GDM1 (cell line): ENCODE data around the gene HADHB.

Source experiments
- DNase-seq: peaks from one replicate; lab custom pipeline; 2025; lab: John Stamatoyannopoulos, UW

HADHB gene

DNA sequence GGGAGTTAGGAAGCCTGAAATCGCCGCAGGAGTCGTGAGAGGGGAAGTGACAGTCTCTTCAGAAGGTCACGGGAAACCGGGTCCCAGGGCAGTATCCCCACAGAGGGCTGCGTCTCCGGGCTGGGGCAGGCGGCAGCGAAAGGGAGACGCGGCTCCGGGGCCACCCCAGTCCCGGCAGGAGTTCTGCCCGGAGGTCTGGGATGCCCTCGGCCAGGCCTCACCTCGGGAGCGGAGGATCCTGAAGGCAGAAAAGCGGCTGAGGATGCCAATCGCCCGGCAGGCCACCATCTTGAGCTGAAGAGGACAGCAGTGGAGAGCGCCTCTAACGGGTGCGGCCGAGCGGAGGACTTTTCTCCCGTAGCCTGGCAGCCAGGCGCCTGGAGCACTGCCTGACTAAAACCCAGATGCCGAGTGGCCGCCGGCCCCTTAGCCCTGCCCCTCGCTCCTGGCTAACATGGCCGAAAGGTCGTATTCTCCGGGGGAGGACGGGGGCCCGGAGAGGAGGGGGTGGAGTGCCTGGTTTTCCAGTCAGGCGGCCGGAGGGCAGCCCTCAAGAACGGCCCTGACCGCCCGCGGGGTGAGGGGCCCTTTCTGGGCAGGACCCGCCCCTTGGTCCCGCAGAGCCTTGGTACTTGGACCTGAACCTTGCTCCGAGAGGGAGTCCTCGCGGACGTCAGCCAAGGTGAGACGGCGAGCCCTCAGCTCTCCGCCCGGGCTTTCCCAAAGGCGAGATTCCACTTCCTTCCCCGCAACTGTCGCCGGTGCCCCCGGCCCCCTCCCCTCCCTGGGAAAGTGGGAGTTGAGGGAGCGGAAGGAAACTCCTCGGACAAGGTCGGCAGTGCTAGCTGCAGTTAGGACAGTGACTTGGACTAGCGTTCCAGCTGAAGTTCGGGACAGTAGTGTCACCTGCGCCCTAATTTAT is at the start of gene HADHB, which contains the start of gene HADHA:
HADHB (plus strand) TSS at position 631 of the 922 bp plus-strand sequence. CDS start 9,316 bp downstream, outside the sequence.
HADHA (minus strand) TSS at position 324 of the 922 bp plus-strand sequence; CDS start at position 288, 36 bp downstream.
- peak; percentile 80 for DNase-seq

DNA sequence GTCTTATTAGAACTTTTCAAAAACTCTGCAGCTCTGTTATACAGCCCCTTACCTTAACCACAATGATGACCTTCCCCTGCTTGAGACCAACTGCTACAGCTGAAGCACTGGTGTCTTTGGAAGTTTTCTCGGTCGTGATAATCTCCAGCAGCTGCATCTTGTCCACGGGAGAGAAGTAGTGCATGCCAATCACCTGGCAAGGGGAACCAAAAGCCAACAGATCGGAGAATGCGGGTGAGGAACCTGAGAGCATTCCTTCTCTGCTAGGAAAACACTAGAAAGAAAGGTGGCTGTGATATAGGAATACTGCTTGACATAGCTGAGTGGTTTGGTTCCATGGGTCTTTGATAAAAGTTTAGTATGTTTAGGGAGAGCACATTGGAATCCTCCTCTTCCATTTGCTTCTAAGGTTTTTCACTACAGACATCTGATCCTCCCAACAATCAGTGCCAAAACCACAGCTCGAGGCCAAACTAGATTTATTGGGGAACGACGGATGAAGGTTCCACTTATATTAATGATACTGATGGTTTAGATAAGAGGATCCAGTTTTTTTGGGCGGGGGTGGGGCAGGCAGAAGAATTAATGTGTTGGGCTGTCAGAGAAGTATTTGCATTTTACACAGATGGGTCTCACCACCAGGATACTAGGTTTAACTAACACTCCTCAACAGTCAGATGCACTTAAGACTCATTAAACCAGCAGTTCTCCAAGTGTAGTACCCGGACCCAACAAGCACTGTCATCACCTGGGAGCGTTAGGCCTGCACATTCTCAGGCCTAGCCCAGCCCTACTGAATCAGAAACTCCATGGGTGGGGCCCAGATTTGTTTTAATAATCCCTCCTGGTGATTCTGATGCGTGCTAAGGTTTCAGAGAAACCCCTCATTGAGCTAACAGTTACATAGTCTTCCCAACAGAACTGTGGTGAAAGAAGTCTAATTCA is 49.4 kb upstream of the HADHB start:
- DNase-seq, result no peak

DNA sequence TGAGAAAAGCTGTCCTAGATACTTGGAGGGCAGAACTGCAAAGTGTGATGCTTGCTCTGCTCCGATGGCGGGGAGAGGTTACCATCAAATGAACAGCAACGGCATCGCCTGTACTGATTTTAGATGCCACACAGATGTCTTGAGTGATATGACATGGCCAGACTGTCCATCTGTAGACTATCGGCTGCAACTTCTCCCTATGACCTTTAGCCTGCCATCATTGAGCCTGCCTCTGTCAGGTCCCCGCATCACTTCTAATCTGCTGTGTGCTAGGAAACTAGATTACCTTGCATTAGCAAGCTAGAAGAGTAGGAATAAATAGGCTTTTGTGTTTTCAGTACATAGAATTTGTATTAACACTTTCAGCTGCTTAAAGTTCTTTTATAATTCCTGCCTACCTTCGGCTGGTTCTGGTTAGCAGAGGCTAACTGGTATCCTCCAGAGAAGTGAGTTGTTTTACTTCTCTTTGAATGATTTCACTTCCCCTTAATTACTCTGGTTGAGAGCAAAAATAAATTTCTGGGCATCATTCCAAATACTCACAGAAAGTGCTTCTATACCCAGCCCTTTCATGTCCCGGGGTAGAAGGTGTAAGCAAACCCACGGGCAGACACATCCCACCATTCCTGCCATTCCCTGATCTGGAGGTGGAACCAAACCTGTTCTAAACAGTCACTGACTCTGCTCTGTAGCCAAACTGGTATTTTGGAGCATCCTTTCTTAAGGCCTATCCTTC is 47.9 kb upstream of the HADHB start:
- DNase-seq, result no peak

DNA sequence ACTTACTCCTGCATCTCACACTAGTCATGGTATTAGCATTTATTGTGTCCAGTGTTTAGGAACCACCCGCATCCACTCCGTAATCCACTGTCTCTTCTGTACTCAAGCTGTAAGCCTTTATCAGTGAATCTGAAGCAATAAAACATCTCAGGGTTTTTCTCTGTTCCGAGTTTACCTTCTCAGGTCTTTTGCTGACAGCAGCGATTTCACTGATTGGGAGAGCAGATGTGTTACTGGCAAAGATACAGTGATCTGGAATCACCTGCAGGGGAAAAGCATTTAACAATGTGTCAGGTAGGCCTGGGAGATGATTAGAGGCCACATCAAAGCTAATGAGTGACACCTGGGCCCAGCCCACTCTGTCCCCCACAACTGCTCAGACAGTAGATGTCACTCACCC is 47.2 kb upstream of the HADHB start:
- DNase-seq, result no peak

DNA sequence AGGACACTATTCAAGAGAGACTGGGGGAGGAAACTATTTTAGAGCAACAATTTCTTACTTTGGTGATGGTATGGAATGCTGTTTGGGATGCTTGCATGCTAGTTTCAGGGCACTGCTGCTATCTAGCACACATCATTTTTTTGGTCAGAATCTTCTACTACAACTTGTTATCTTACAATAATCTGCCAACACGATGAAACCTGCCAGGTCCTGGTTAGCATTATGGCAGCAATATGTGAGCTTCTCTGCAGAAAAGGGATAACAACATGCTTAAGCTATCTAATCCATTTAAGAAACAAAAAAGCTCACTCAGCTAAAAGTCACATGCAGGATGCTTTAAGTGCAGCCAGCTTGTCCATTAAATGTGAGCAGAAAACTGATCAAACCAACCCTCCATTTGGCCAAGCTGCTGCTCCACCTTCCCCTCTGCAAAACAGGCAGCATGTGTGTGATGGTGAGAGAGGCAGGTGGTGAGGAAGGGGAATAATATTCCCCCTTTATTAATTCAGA is 41.7 kb upstream of the HADHB start:
- no peak for DNase-seq

DNA sequence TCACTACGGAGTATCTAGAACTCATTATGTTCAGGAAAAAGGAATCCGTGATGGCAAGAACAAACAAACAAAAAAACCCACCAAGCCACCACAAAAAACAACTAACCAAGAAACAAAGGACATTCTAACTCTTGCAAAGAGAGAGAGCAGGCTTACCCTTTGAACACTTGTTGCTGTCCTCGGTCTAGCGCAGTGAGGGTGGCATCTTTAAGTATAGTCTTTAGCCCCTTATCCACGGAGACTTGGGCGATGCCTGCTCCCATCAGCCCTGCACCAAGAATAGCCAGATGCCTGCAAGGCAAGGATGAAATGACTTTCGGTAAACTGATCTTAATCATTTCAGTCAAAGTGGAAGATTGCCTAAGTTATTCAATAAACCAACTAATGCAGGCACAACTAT is 40.8 kb upstream of the HADHB start:
- no peak for DNase-seq

DNA sequence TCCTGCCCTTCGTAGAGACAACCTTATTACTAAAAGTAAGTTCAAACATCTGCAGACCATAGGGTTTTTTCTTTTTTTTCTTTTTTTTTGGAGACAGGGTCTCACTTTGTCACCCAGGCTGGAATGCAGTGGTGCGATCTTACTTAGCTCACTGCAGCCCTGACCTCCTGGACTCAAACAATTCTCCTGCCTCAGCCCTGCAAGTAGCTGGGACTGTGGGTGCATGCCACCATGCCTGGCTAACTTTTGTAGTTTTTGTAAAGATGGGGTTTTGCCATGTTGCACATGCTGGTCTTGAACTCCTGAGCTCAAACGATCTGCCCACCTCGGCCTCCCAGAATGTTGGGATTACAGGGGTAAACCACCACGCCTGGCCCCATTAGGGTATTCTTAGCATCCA is 32.7 kb upstream of the HADHB start:
- DNase-seq, result no peak

DNA sequence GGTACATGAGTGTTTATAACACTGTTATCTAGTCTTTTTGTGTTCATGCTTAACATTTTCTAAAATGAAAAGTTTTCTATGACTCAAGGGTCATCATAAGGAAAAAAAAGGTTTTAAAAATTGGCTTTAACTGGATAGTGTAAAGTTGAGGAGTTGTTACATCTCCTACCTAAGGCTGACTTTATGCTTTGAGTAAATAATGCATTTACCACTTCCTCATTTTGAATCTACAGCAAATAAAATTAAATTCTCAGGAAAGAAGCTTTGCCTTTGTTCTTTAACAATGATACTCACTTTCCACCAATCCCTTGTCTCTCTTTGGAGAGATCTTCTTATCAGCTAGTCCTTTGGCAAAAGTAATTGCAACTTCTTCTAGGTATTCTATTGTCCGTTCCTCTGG is 30.0 kb upstream of the HADHB start:
- no peak for DNase-seq

DNA sequence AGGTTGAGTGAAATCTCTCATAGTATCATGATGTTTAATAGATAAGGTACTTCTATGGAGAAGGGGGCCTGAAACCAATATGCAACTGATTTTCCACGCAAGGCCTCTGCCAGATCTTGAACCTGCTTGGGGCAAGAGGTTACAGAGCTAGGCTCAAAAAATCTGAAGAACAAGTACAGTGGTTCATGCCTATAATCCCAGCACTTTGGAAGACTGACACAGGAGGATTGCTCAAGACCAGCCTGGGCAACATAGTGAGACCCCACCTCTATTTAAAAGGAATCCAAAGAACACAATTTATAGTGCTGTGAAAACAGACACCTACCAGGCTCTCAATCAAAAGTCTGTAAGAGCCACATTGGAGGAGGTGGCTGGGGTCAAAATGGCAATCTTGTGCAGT is 28.9 kb upstream of the HADHB start:
- no peak for DNase-seq

DNA sequence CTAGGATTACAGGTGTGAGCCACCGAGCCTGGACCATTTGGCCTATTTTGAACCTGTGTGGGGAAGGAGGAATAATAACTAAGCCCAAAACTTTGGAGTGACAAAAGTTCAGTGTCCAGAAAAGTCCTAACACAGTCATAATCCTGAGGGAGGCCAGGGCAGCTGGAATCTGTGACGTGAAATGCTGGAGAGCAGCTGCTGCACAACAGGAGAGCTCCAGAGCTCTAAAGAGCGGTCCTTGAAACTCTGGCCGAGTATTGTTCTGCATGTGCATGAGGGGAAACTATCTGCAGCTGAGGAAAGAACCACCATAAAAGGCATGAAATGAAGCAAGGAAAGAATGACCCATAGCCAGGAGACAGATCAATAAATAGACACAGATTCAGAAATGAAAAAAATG is 28.2 kb upstream of the HADHB start:
- no peak for DNase-seq

DNA sequence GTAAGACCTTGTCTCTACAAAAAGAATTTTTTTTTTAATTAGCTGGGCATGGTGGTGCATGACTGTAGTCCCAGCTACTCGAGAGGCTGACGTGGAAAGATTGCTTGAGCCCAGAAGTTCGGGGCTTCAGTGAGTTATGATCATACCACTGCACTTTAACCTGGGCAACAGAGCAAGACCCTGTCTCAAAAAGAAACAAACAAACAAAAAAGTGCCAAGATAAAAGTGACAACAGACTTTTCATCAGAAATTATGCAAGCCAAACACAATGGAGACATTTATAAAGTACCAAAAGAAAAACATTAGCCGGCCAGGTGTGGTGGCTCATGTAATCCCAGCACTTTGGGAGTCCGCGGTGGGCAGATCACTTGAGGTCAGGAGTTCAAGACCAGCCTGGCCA is 27.0 kb upstream of the HADHB start:
- DNase-seq, result no peak

DNA sequence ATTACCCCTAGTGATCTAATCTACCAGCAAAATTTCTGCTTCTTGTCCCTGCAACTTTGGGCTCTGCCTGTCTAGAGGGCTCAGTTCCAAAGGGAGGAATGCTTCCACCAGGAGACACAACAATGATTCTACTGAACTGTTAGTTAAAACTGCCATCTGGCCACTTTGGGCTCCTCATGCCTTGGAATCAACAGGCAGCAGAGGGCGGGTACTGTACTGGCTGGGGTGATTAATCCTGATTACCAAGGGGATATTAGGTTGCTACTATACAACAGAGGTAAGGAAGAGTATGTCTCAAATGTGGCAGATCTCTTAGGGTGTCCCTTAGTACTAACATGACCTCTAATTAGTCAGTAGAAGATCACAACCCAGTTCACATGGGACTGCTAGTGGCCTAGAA is 21.7 kb upstream of the HADHB start:
- no peak for DNase-seq

DNA sequence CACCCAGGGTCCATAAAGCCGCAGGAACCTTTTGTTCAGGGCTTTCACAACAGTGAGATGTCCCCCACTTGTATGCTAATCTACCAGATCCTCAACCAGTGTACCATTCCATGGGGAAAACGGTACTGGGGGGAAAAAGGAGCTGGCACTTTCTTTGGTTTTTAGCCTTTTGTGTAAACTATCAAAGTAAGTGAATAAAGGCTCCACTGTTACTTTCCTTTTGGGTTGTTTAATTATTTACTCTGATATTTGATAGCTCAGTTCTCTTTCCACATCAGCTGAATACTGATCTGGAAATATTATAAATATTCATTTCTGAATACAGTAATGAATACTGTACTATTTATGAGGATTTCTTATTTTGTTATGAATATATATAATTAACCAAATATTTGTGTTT is 20.6 kb upstream of the HADHB start:
- DNase-seq, result no peak

DNA sequence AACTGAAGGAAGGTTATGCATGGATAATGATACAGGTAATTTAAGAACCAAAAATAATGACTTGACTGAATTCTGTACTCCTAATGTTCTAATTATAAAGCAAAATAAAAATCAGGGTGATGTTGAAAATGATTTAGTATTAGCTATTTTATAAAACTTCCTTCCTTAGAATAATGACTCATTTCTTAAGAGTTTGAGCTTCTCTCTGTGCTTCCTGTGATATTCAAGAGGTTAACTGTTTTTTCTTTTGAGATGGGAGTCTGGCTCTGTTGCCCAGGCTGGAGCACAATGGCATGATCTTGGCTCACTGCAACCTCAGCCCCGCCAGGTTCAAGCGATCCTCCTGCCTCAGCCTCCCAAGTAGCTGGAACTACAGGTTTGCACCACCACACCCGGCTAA is 15.1 kb upstream of the HADHB start:
- DNase-seq, result no peak

DNA sequence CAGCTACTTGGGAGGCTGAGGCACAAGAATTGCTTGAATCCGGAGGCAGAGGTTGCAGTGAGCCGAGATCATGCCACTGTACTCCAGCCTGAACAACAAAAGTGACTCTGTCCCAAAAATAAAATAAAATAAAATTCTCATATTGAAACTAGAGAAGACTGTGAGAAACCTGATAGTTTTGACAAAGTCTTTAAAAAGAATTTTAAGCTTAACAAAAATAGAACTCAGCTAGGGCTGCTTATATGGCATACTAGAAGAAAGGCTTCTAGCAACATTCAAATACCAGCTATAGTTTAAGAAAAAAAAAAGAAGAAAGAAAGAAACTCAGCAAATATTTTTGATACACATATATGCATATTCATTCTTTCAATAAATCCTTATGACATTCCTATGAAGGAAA is 13.9 kb upstream of the HADHB start:
- no peak for DNase-seq

DNA sequence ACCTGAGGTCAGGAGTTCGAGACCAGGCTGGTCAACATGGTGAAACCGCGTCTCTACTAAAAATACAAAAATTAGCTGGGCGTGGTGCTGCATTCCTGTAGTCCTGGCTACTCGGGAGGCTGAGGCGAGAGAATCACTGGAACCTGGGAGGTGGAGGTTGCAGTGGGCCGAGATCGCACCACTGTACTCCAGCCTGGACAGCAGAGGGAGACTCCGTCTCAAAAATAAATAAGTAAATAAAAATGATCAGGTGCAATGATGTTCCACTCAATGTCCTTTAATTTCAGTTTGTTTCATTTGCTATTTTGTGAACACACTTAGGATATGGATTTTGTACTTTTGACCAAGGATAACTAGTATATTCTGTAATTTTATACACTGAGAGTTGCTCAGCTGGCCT is 9.7 kb upstream of the HADHB start:
- no peak for DNase-seq

DNA sequence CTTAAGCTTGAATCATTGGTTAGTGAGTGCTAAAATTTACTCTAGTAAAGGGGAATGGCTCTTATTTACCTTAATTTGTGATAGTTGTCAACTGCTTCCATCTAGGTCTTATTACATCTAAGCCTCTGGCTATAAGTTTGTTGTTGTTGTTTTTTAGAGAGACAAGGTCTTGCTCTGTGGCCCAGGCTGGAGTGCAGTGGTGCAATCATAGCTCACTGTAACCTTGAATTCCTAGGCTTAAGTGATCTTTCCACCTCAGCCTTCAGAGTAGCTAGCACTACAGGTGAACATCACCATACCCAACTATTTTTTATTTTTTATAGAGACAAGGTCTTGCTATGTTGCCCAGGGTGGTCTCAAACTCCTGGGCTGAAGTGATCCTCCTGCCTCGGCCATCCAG is 6.9 kb upstream of the HADHB start:
- DNase-seq, result no peak

DNA sequence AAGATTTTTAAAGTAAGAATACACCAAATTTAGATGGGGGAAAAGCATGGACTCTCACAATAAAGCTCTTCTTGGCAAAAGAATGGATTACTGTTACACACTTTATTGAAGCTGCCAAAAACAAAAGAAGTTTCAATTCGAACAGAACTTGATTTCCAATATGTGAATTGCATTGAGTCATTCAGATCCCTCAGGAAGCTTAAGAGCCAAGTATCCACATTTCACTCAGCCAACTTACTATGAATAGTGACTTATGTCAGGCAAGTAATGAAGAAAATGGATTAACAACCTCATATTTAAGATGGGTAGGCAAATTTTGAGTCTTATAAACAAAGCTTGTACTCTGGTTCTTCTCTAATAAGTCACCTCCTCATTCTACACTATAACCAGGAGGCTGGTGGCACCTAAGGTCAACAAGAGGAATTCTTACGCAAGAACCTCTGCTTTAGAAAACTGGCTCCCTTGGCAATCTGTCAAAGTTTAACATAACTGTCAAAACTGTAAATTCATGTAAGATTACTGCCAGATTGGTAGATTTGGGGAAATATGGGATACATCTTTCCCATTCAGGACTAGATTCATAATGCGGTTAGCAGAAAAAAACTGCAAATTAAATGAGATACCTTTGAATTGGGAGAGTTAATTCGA is 6.3 kb upstream of the HADHB start:
- DNase-seq, result no peak

DNA sequence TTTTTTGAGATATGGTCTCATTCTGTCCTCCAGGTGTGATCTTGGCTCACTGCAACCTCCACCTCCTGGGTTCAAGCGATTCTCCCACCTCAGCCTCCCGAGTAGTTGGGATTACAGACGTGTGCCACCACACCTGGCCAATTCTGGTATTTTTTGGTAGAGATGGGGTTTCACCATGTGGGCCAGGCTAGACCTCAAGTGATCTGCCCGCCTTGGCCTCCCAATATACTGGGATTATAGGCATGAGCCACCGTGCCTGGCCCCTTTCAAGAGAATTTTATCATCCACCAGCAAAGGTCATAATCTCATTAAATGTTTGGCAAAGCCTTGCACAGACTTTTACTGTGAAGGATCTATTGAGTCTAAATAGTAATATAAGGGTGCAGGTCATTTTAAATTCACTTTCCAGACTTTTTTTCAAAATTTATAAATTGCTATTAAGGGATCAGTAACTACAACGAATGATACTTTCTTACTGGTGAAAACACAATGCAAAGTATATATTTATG is 2.8 kb upstream of the HADHB start:
- DNase-seq, result no peak

DNA sequence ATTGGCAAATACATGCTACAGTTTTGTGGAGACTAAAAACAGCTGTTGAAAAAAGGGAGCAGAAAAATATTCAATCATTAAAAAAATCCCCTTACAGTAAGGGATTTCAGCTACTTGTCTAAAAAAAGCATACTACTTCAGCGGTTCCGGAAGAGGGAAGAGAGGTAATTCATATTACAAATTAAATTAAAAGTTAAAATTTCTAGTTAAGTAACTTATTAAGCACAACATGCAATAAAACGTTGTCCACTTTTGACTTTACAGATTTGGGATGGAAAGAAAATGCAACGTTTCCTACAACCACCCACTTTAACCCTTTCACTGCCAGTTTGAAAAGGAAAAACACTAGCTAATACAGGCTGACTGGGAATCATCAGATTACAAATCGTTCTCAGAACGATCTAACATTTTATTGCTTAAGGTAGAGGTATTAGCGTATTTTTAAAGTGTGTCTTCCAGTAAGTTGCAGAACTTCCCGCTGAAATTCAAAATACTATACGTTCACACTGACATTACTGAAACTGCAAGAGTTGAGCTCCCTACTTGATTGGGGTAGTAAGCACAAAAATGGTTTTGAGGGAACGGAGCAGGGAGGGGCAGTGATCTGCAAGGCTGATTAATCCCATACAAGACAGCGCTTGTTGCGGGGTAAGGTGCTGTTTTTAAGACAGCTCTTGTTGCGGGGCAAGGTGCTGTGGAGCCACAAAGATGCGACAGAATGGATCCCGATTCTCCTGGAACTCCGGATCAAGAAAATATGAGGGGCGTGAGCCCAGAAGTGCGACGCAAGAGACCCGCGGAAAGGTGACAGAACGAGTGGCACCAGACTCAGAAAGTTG is 1.1 kb upstream of the HADHB start:
- no peak for DNase-seq
